Smooth muscle cell (in vitro differentiated cells): ENCODE results near the gene ARMS2. TPM values are rescaled to one million over a fixed set of nuclear protein-coding genes. Genes with fewer than 3 reads are reported as not detected.

Experiments used
- DNase-seq: peaks from one replicate; lab custom pipeline; 2025; ENCODE audit not compliant: unreplicated experiment; lab: John Stamatoyannopoulos, UW
- H2AFZ ChIP-seq: fragments of 200-600 bp; sonication (generic); 2 replicates; pipeline ENCODE4 v1.6.0; 2016; ENCODE audit warnings: antibody characterized with exemption, low read depth, mild to moderate bottlenecking
- H3F3A ChIP-seq: fragments of 200-600 bp; sonication (generic); 2 replicates; pipeline ENCODE4 v1.6.0; 2017; ENCODE audit warnings: antibody characterized with exemption, low read depth
- H3K27ac ChIP-seq: fragments of 200-600 bp; sonication (generic); 2 replicates; pipeline ENCODE4 v1.5.1; 2016; ENCODE audit warnings: low read depth, mild to moderate bottlenecking
- H3K27me3 ChIP-seq: fragments of 200-600 bp; sonication (generic); 2 replicates; pipeline ENCODE4 v1.6.1; 2016; ENCODE audit warnings: low read depth, mild to moderate bottlenecking
- H3K36me3 ChIP-seq: fragments of 200-600 bp; sonication (generic); 2 replicates; pipeline ENCODE4 v1.5.1; 2016; ENCODE audit warnings: low read depth
- H3K4me1 ChIP-seq: fragments of 200-600 bp; sonication (generic); 2 replicates; pipeline ENCODE4 v1.5.1; 2016; ENCODE audit warnings: low read depth
- H3K4me2 ChIP-seq: fragments of 200-600 bp; sonication (generic); 2 replicates; pipeline ENCODE4 v1.6.0; 2016; ENCODE audit warnings: mild to moderate bottlenecking
- H3K4me3 ChIP-seq: fragments of 200-600 bp; sonication (generic); 2 replicates; pipeline ENCODE4 v1.5.1; 2016; ENCODE audit warnings: mild to moderate bottlenecking
- H3K79me2 ChIP-seq: fragments of 200-600 bp; sonication (generic); 2 replicates; pipeline ENCODE4 v1.6.0; 2016; ENCODE audit warnings: low read depth, mild to moderate bottlenecking
- H3K9ac ChIP-seq: fragments of 200-600 bp; sonication (generic); 2 replicates; pipeline ENCODE4 v1.6.0; 2016; ENCODE audit warnings: low read depth
- H3K9me3 ChIP-seq: fragments of 200-600 bp; sonication (generic); replicated peaks from 2 replicates; pipeline ENCODE4 v1.5.1; 2016; ENCODE audit warnings: low read depth
- H4K20me1 ChIP-seq: fragments of 200-600 bp; sonication (generic); 2 replicates; pipeline ENCODE4 v1.6.0; 2016; ENCODE audit warnings: low read depth
- WGBS: methylation state at CpG from one replicate; pipeline ENCODE4 v1.1.7; 2016; ENCODE audit warnings: low lambda C conversion rate; 5-methylcytosine and 5-hydroxymethylcytosine counted together
- polyA plus RNA-seq: library from polyadenylated mRNA; unstranded; fragments of >200 nt; fragmentation: Nextera tagmentation; extraction: Ambion mirVana; gene quantifications from 2 replicates; pipeline ENCODE4 v1.2.1, GENCODE V29; 2016
- total RNA-seq: library from RNA; depleted of rRNA; stranded (reverse); fragments of >200 nt; gene quantifications from 2 replicates; pipeline ENCODE4 v1.2.3, GENCODE V29; 2014
- TF ChIP-seq, protein P1 (sequence below): fragments of 200-600 bp; sonication (generic); IDR thresholded peaks from 2 replicates; pipeline ENCODE4 v1.5.1; 2017; ENCODE audit warnings: borderline replicate concordance, mild to moderate bottlenecking, antibody characterized with exemption; ENCODE audit not compliant: insufficient read depth, poor library complexity, severe bottlenecking

Gene ARMS2
- total and polyA plus RNA-seq, 2 experiments from 2014 or later: not detected

DNA sequence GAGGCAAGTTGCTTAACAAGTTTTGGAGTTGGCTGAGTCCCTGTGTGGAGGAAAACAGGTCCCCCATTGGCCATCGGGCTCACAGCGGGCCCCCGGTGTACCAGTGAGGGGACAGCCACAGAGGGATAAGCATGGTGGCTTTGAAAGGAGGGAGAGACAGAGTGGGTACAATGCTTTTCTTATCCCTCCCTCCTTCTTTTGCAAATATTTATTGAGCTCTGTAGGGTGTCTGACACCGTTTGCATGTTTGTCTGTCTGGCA lies 9.7 kb downstream of the ARMS2 start:
- TF ChIP-seq, protein P1, sequence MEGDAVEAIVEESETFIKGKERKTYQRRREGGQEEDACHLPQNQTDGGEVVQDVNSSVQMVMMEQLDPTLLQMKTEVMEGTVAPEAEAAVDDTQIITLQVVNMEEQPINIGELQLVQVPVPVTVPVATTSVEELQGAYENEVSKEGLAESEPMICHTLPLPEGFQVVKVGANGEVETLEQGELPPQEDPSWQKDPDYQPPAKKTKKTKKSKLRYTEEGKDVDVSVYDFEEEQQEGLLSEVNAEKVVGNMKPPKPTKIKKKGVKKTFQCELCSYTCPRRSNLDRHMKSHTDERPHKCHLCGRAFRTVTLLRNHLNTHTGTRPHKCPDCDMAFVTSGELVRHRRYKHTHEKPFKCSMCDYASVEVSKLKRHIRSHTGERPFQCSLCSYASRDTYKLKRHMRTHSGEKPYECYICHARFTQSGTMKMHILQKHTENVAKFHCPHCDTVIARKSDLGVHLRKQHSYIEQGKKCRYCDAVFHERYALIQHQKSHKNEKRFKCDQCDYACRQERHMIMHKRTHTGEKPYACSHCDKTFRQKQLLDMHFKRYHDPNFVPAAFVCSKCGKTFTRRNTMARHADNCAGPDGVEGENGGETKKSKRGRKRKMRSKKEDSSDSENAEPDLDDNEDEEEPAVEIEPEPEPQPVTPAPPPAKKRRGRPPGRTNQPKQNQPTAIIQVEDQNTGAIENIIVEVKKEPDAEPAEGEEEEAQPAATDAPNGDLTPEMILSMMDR: no peak
- H4K20me1 ChIP-seq: peaks cover 14% of the 10 kb centered on the region
- H3K4me2 ChIP-seq: no peak overlapping the region
- no peak overlapping the region for H3K27ac ChIP-seq
- H3K27me3 ChIP-seq: no peaks in the 10 kb centered on the region
- 91% methylated on average over 4 of the region's 4 CpGs for WGBS
- H3K4me3 ChIP-seq: no peak overlapping the region
- H3K9me3 ChIP-seq: no peaks in the 10 kb centered on the region
- peaks cover 11% of the 10 kb centered on the region for H3F3A ChIP-seq
- peaks cover 29% of the 10 kb centered on the region for H3K79me2 ChIP-seq
- no peak for DNase-seq
- H3K36me3 ChIP-seq: no peaks in the 10 kb centered on the region
- peaks cover 23% of the 10 kb centered on the region for H3K4me1 ChIP-seq
- H3K9ac ChIP-seq: no peak overlapping the region
- no peak overlapping the region for H2AFZ ChIP-seq

GRCh38 chr10:122464586-122464985 lies 10.1 kb downstream of the ARMS2 start:
- Histone ChIP-seq H3K9me3 (no peaks in the 10 kb centered on the region), H3K4me3 (no peak overlapping the region), H3K4me1 (peaks cover 27% of the 10 kb centered on the region), H3K36me3 (no peaks in the 10 kb centered on the region), H2AFZ (no peak overlapping the region), H3K27ac (no peak overlapping the region), H3K79me2 (peaks cover 29% of the 10 kb centered on the region), H3F3A (peaks cover 15% of the 10 kb centered on the region), H3K27me3 (no peaks in the 10 kb centered on the region), H3K4me2 (peak overlapping the region; percentile 1), H3K9ac (no peak overlapping the region), H4K20me1 (peaks cover 14% of the 10 kb centered on the region)
- 94% methylated on average over 11 of the region's 11 CpGs for WGBS
- TF ChIP-seq, protein P1: no peak
- DNase-seq: no peak

DNA sequence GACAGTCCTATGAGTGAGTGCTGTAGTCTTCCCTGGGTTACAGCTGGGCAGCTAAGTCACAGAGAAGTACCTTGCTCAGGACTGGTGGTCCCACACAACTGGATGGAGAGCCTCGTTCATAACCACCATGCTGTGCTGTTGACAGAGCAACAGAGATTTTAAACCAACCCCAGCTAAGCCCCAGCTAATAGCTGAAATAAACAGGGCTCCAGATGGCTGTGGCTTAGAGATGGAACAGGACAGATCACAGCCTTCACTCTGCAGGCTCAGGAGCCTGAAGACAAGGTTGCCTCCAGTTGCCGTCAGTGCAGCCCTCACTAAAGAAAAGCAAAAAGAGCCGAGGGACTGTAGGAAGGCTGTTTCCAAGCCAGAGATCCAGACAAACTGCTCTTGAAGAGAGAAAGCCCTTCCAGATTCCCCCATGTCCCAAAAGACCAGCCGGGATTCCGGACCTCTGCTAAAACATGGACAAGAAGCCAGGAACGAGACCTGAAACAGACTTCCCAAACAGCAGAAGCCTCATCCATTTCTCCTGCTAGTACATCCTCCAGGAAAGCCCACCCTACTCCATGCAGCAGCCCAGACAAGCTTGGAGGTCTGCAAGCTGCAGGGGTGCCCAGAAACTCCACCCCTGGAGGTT lies 11.1 kb downstream of the ARMS2 start:
- no peak overlapping the region for H3K27ac ChIP-seq
- H3K9me3 ChIP-seq: no peaks in the 10 kb centered on the region
- peaks cover 20% of the 10 kb centered on the region for H3F3A ChIP-seq
- H2AFZ ChIP-seq: no peak overlapping the region
- 53% methylated on average over 6 of the region's 6 CpGs for WGBS
- H3K27me3 ChIP-seq: no peaks in the 10 kb centered on the region
- H3K79me2 ChIP-seq: peaks cover 29% of the 10 kb centered on the region
- no peak for DNase-seq
- peaks cover 14% of the 10 kb centered on the region for H4K20me1 ChIP-seq
- H3K4me3 ChIP-seq: no peak overlapping the region
- TF ChIP-seq, protein P1: no peak
- H3K9ac ChIP-seq: no peak overlapping the region
- no peaks in the 10 kb centered on the region for H3K36me3 ChIP-seq
- H3K4me2 ChIP-seq: peak overlapping the region; percentile 1
- H3K4me1 ChIP-seq: peaks cover 21% of the 10 kb centered on the region

- Histone ChIP-seq H3K4me2 (no peak overlapping the region), H3K27ac (no peak overlapping the region), H3K27me3 (no peaks in the 10 kb centered on the region), H3F3A (peaks cover 20% of the 10 kb centered on the region), H4K20me1 (peaks cover 14% of the 10 kb centered on the region), H3K79me2 (peaks cover 33% of the 10 kb centered on the region), H2AFZ (no peak overlapping the region), H3K4me1 (peaks cover 17% of the 10 kb centered on the region), H3K36me3 (no peaks in the 10 kb centered on the region), H3K9ac (no peak overlapping the region), H3K9me3 (no peaks in the 10 kb centered on the region), H3K4me3 (no peak overlapping the region)
- WGBS: 85% methylated on average over 8 of the region's 8 CpGs
- no peak for DNase-seq
- TF ChIP-seq, protein P1: no peak
Observed at GRCh38 chr10:122466951-122467381, 12.5 kb downstream of the ARMS2 start.
